ENCODE data around the gene TMEM140.
"Not testable (repeated sequence)": the region's sequence is repeated elsewhere in the genome, so short reads cannot be mapped to it uniquely, and the experiment has no call there.

TMEM140 gene

GRCh38 chr7:135147899-135148721 lies at the start of gene TMEM140:
TMEM140 (plus strand) TSS chr7:135148072; CDS start chr7:135164442, 16,370 bp downstream.
- peak; percentile 70 for DNase-seq

DNA sequence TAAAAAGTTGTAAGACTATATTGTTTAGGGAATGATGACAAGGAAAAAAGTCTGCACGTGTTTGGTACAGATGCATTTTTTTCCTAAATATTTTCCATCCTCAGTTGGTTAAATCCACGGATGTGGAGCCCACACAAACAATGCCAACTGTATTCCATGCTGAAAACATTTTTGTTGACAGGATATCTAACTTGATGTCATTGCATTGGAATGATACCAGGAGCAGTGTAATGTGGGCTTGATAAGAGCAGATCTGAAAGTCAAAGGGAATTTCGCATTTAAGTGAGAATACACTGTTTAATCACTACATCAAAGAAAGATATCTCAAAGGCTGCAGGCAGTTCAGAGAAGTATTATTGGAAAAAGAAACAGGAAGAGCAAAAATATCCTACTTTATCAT lies 49.5 kb upstream of the TMEM140 start:
- no peak for DNase-seq

- DNase-seq = no peak
Observed at GRCh38 chr7:135100856-135101255, 47.0 kb upstream of the TMEM140 start.

DNA sequence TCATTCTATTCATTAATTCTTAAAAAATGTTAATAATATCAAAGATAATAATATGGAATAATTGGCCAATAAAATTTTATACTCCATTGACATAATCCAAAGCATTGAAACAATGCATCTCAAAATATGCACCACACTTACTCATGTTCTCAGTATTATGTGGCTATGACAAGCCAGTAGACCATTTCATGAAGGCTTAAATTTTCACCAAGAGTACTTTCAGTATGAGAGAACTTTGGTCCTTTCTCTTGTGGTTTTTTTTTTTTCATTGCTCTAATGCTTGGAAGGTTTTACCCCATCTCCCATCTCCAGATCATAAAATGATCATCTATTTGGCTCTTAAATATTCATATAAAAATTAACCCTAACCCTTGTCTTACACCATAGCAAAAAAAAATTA lies 45.5 kb upstream of the TMEM140 start:
- no peak for DNase-seq

DNA sequence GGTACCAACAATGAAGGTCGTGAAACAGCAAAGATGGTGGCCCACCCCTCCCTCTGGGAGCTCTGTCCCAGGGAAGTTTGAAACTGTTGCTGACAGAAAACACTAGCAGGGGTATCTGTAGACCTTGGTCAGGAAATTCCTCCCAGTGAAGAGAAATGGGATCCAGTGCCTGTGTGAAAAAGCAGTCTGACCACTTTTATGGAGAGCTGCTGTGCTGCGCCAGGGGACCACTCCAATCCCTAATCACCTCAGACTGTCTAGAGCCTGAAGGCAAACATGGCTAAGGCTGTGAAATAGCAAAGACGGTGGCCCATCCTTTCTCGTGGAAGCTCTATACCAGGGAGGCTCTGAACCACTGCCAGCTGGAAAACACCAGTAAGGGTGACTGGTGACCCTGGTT lies 38.3 kb upstream of the TMEM140 start:
- no peak for DNase-seq

GRCh38 chr7:135109976-135110375 lies 37.9 kb upstream of the TMEM140 start:
- DNase-seq = no peak

- DNase-seq = no peak
Observed at GRCh38 chr7:135111379-135111778, 36.5 kb upstream of the TMEM140 start.

DNA sequence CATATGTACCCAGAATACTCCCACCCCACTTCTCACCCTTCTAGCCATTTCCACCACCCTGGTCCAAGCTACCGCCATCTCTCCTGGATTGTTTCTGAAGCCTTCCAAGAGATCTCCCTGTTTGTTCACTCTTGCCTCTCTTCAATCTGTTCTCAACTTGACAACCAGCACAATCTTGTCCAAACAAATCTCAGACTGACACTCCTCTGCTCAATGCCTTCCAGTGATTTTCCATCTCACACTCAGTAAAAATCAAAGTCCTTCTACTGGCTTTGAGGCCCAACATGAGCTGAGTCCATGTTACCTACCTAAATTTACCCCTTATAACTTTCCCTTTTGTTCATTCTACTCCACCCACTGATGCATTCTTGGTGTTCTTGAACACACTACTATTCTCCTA lies 33.2 kb upstream of the TMEM140 start:
- no peak for DNase-seq

DNA sequence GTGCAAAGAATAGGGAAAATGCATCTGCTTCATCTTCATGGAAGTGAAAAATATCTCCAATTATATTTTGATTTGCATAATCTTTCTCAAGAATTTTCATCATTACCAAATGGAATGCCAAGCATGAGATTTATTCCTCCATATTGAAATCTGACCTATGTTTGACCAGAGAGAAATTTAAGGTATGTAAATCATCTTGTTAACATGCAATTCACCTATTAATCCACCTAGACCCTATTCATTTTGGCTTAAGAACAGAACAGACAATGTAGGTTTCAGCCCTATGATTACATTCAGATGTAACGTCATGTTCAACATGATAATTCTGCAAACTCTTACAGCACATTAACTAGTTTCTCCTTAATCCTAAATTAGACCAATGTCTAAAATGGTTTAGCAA lies 30.8 kb upstream of the TMEM140 start:
- no peak for DNase-seq

- no peak for DNase-seq
Observed at GRCh38 chr7:135121868-135122267, 26.0 kb upstream of the TMEM140 start.

GRCh38 chr7:135124631-135125030 lies 23.2 kb upstream of the TMEM140 start:
- DNase-seq = not testable (repeated sequence)

- no peak for DNase-seq
Observed at GRCh38 chr7:135128931-135129330, 18.9 kb upstream of the TMEM140 start.

- no peak for DNase-seq
Observed at GRCh38 chr7:135129579-135129978, 18.3 kb upstream of the TMEM140 start.

GRCh38 chr7:135143885-135144668 lies 3.8 kb upstream of the TMEM140 start:
- DNase-seq = no peak

DNA sequence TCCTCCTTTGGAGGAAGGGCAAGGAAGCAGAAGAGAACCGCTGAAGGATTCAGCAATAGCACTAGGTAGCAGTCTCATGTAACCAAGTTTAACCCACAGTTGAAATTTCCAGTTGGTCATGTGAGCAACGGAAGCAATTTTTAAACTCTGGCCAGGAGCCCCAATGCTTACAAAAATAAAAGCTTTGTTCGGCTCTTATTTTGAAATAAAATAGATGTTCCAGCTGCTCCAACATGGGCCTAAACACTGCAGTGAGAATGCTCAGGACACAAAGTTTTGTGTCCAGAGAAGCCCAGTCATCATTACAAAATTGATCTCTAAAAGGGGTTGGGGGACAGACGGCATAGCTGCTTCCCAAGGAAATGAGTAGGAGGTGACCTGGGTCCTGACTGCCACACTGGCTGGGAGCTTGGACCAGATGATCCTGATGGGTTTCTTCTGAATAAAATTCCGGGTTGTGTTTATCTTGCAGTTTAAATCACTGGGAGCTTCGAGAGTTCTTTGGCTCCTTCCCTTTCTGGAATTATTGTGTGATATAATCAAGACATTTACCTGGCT lies 452 bp upstream of the TMEM140 start:
- no peak for DNase-seq

- DNase-seq = no peak
Observed at GRCh38 chr7:135150072-135150782, 2.4 kb downstream of the TMEM140 start.

GRCh38 chr7:135151132-135151531 lies 3.3 kb downstream of the TMEM140 start:
- DNase-seq = no peak

DNA sequence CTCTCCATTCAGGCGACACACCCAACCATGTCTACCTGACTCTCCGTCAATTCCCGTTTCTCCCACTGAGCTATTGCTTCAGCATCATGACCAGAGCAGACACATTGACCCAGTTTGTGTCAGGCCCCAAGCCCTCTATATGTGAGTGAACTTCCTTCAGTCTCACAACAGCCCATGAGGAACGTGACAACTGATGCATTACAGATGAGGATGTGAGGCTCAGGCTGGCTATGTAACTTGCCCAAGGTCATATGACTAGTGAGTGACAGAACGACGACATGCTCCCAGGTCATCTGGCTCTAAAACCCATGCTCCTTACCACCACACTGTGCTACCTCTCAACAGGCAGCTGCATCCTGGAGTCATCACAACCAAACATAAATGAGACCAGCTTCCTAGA lies 3.7 kb downstream of the TMEM140 start:
- DNase-seq = no peak

GRCh38 chr7:135152442-135152841 lies 4.6 kb downstream of the TMEM140 start:
- DNase-seq = no peak

- DNase-seq = no peak
Observed at GRCh38 chr7:135154734-135155133, 6.9 kb downstream of the TMEM140 start.

GRCh38 chr7:135156290-135156689 lies 8.4 kb downstream of the TMEM140 start:
- no peak for DNase-seq

- DNase-seq = no peak
Observed at GRCh38 chr7:135158141-135158655, 10.3 kb downstream of the TMEM140 start.

DNA sequence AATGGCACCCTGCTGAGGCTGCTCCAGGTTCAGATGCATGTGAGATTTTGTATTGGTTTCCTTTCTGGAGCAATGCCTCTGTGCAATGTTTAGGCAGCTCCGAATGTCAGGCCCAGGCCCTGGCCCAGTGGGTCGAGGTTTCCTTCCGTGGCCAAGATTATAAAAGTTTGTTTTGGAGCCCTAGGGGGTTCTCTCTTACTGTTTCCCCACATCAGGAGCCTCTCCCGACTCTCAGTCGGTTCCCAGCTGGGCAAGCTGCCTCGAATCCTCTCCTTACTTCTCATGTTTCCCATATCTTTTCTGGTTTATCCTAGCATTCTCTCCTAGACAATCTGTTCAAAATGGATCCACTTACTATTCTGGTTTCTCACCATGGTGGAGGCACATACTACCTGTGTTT lies 11.0 kb downstream of the TMEM140 start:
- no peak for DNase-seq

Data from CD4-positive, alpha-beta T cell treated with Interleukin-6 for 4 hours (primary cell).